PC-9 (cell line): ENCODE data around the gene LYSMD4. TPM values are rescaled to one million over a fixed set of nuclear protein-coding genes. Genes with fewer than 3 reads are reported as not detected.
A peak's percentile ranks its signal among the peaks of the same experiment; 100 is the strongest.
"Not testable (repeated sequence)": the region's sequence is repeated elsewhere in the genome, so short reads cannot be mapped to it uniquely, and the experiment has no call there.

Experiments used
- Bru-seq: library from RNA; stranded (reverse); fragments of 400-500 nt; gene quantifications from one replicate; lab custom pipeline; 2021; lab: Mats Ljungman, UMichigan
- BruChase-seq, 2 experiments: library from RNA; stranded (reverse); fragments of 400-500 nt; gene quantifications; one replicate each; lab custom pipeline; 2021; lab: Mats Ljungman, UMichigan
- BruUV-seq: library from RNA; stranded (reverse); fragments of 400-500 nt; replicated peaks from 2 replicates; lab custom pipeline; 2021; lab: Mats Ljungman, UMichigan
- CTCF ChIA-PET: fragments of 300-600 bp; sonication (Branson Sonifier 250); formaldehyde crosslinking; loops from one replicate; lab custom pipeline; 2022; ENCODE audit warnings: antibody characterized with exemption; lab: Charles Lee
- POLR2A ChIA-PET: fragments of 300-600 bp; sonication (Branson Sonifier 250); formaldehyde crosslinking; loops from one replicate; lab custom pipeline; 2022; ENCODE audit warnings: antibody characterized with exemption; ENCODE audit not compliant: unreplicated experiment; lab: Charles Lee
- DNase-seq, 2 experiments: peaks; one replicate each; pipeline versions ENCODE4 v3.0.0 to v3.0.0-alpha.2; 2015 to 2022; ENCODE audit warnings: mixed read lengths in 1 of 2
- H2AFZ ChIP-seq: fragments of 200-600 bp; sonication (generic); 2 replicates; pipeline ENCODE4 v1.8.1; 2017; ENCODE audit warnings: antibody characterized with exemption
- H3F3A ChIP-seq: fragments of 200-600 bp; sonication (generic); 2 replicates; pipeline ENCODE4 v1.8.1; 2017; ENCODE audit warnings: antibody characterized with exemption, mild to moderate bottlenecking, low read depth; ENCODE audit not compliant: insufficient read depth
- H3K27ac ChIP-seq: fragments of 200-600 bp; sonication (generic); 2 replicates; pipeline ENCODE4 v1.6.1; 2016; ENCODE audit warnings: mixed run types
- H3K27me3 ChIP-seq: fragments of 200-600 bp; sonication (generic); 2 replicates; pipeline ENCODE4 v1.6.1; 2016; ENCODE audit warnings: low read depth, mixed run types; ENCODE audit not compliant: insufficient read depth
- H3K36me3 ChIP-seq: fragments of 200-600 bp; sonication (generic); 2 replicates; pipeline ENCODE4 v1.6.1; 2016; ENCODE audit warnings: low read depth, mixed run types
- H3K4me1 ChIP-seq: fragments of 200-600 bp; sonication (generic); replicated peaks from 2 replicates; pipeline ENCODE4 v1.6.1; 2016; ENCODE audit warnings: mixed run types; ENCODE audit not compliant: insufficient read depth
- H3K4me2 ChIP-seq: fragments of 200-600 bp; sonication (generic); 2 replicates; pipeline ENCODE4 v1.6.1; 2017; ENCODE audit warnings: mixed run types
- H3K4me3 ChIP-seq: fragments of 200-600 bp; sonication (generic); 2 replicates; pipeline ENCODE4 v1.6.1; 2016; ENCODE audit warnings: mixed run types
- H3K79me2 ChIP-seq: fragments of 200-600 bp; sonication (generic); 2 replicates; pipeline ENCODE4 v1.6.1; 2017; ENCODE audit warnings: low read depth, mixed run types
- H3K9me2 ChIP-seq: fragments of 200-600 bp; sonication (generic); 2 replicates; pipeline ENCODE4 v1.8.1; 2017; ENCODE audit warnings: mild to moderate bottlenecking; ENCODE audit not compliant: insufficient read depth
- H3K9me3 ChIP-seq: fragments of 200-600 bp; sonication (generic); 2 replicates; pipeline ENCODE4 v1.8.1; 2016; ENCODE audit warnings: low read depth; ENCODE audit not compliant: insufficient read depth
- H4K20me1 ChIP-seq: fragments of 200-600 bp; sonication (generic); 2 replicates; pipeline ENCODE4 v1.8.1; 2017; ENCODE audit not compliant: insufficient read depth
- EZH2 ChIP-seq: fragments of 200-600 bp; sonication (generic); IDR thresholded peaks from 2 replicates; pipeline ENCODE4 v1.8.0; 2017; ENCODE audit warnings: antibody characterized with exemption, low read depth
- intact Hi-C: fragments of 100-400 bp; cut with micrococcal nuclease; formaldehyde crosslinking; loops from one replicate; pipeline ENCODE4 v1.10.0; 2022; ENCODE audit not compliant: unreplicated experiment
- long read RNA-seq: library from polyadenylated mRNA; stranded (forward); transcript quantifications from one replicate; pipeline ENCODE4 v2.0.0, GENCODE V29; 2022
- total RNA-seq: library from RNA; stranded (reverse); gene quantifications from 2 replicates; pipeline ENCODE4 v1.2.3, GENCODE V29; 2021
- TF ChIP-seq, protein P1 (sequence below): fragments of 200-600 bp; sonication (generic); conservative IDR thresholded peaks from 2 replicates; pipeline ENCODE4 v1.6.1; 2017; ENCODE audit warnings: mixed run types, antibody characterized with exemption, mild to moderate bottlenecking, moderate library complexity

LYSMD4 gene
- total RNA-seq (4.7 and 5.7 TPM in 2 replicates), Bru-seq, nascent RNA (percentile 45 among the genes with signal in this experiment), BruChase-seq, experiment 1, labeled RNA remaining after a 2-hour chase (percentile 55 among the genes with signal in this experiment), BruChase-seq, experiment 2, labeled RNA remaining after a 6-hour chase (percentile 38 among the genes with signal in this experiment)
- long read RNA-seq, partial matches to known transcripts: 2 of 9 reads
- long read RNA-seq, other reads (novel, unspliced or antisense): 7 of 9 reads

DNA sequence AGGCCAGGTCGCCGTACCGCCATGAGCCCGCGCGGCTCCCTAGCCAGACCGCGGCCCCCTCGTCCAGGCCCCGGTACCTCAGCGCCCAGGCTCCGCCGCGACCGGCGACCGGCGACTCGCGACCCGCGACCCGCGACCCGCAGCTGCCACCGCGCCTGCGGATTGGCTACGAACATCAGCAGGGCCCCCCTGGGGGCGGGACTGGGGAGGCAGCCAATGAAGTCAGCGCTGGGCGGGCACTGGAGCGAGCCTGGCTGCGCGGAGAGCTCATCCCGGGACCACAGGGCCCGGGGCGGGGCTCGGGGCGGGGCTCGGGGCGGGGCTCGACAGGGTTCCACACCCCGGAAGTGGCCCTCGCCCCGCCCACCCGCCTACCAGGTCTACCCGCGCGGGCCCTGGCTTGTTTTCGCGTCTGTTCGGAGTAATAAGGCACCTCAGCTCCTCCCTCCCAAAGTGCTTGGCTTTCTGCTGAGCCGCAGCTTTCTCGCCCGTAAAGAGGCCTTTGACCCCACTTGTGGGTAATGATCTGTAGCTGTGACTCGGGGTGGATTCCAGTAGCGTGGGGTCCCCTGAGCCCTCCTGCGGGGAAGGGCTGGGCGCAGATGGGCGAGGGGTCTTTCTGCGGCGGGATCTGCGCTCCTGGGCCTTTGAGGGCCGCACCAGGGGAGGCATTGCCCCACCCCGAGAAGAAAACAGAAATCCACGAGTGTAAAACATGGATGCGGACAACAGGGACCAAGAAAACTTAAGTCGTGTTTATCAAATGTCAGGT lies at the start of gene LYSMD4:
Gene LYSMD4, minus strand, starts transcription at position 170 of the 772 bp plus-strand sequence. CDS start 1,438 bp downstream, outside the sequence.
- peak; percentile 80 to 95 for DNase-seq
- intact Hi-C loops: loop anchor here (2.0 to 10.0 kb wide), 2 partner anchors 15 to 629 kb away; partner anchors contain the start of gene SYNM
- TF ChIP-seq, protein P1, sequence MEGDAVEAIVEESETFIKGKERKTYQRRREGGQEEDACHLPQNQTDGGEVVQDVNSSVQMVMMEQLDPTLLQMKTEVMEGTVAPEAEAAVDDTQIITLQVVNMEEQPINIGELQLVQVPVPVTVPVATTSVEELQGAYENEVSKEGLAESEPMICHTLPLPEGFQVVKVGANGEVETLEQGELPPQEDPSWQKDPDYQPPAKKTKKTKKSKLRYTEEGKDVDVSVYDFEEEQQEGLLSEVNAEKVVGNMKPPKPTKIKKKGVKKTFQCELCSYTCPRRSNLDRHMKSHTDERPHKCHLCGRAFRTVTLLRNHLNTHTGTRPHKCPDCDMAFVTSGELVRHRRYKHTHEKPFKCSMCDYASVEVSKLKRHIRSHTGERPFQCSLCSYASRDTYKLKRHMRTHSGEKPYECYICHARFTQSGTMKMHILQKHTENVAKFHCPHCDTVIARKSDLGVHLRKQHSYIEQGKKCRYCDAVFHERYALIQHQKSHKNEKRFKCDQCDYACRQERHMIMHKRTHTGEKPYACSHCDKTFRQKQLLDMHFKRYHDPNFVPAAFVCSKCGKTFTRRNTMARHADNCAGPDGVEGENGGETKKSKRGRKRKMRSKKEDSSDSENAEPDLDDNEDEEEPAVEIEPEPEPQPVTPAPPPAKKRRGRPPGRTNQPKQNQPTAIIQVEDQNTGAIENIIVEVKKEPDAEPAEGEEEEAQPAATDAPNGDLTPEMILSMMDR: no peak
- no peak for TF ChIP-seq EZH2
- Histone ChIP-seq H3K4me2 (peak within 1 kb of the TSS; percentile 83), H3F3A (no peaks in the 10 kb centered on the region), H3K27me3 (no peaks in the 10 kb centered on the region), H3K4me1 (peaks cover 7% of the 10 kb centered on the region; the same call in 1 of the 2 replicates), H3K9me3 (no peaks in the 10 kb centered on the region), H3K79me2 (no peaks in the 10 kb centered on the region), H2AFZ (peak within 1 kb of the TSS; percentile 92), H3K27ac (peak within 1 kb of the TSS; percentile 23; the same call in 1 of the 2 replicates), H3K9me2 (no peaks in the 10 kb centered on the region), H3K4me3 (peak within 1 kb of the TSS; percentile 78), H4K20me1 (no peaks in the 10 kb centered on the region), H3K36me3 (no peaks in the 10 kb centered on the region)
- BruUV-seq: no TSS peak
- ChIA-PET CTCF (interaction anchor here (0.6 to 0.7 kb wide), 7 partner anchors 29 to 1172 kb away, joined by 3 to 16 read pairs (median 3); no protein-coding TSS in a partner anchor), POLR2A (interaction anchor here (0.5 to 1.1 kb wide), 8 partner anchors 18 to 1297 kb away, joined by 3 to 15 read pairs (median 3); partner anchors contain the start of gene LRRC28)

DNA sequence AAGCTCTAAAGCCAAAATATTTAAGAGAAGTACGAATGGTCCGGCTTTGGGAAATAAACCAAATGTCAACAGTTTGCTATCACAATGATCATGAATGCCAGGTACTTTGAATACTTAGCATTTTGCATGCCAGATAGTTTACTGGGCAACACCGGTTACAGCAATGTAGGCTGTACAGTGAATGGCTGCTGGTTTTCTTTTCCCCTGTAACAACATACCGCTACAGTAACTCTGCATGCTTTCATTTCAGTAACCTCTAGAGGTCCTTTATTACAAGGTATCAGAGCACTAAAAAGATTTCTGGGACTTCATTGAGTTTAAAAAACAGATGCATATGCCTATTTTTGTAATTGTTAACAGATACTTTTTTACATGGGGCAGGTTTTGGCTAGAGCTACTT lies 48.8 kb upstream of the LYSMD4 start:
- H3K36me3 ChIP-seq, H3K27ac ChIP-seq, CTCF ChIA-PET, intact Hi-C loops, H2AFZ ChIP-seq, H3K79me2 ChIP-seq, POLR2A ChIA-PET, H3K4me1 ChIP-seq, H3K9me3 ChIP-seq, H3K9me2 ChIP-seq, H3K4me2 ChIP-seq, BruUV-seq, H4K20me1 ChIP-seq, H3F3A ChIP-seq, DNase-seq, H3K4me3 ChIP-seq, H3K27me3 ChIP-seq: not testable (repeated sequence)

DNA sequence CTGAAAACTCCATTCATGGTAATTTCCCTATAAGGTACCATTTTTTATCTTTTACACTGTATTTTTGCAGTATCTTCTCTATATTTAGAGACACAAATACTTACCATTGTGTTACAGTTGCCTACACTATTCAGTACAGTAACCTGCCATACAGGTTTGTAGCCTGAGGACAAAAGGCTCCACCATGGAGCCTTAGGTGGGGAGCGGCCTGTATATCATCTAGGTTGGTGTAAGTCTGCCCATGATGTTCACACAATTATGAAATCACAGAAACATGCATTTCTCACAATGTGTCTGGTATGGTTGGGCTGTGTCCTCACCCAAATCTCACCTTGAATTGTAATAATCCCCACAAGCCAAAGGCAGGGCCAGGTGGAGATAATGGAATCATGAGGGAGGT lies 43.9 kb upstream of the LYSMD4 start:
- Histone ChIP-seq H3K9me2 (no peaks in the 10 kb centered on the region), H3K4me1 (no peaks in the 10 kb centered on the region), H3K27me3 (no peaks in the 10 kb centered on the region), H3K4me3 (no peak overlapping the region), H2AFZ (no peak overlapping the region), H3F3A (no peaks in the 10 kb centered on the region), H4K20me1 (no peaks in the 10 kb centered on the region), H3K79me2 (no peaks in the 10 kb centered on the region), H3K27ac (no peak overlapping the region), H3K9me3 (0 out of 2 replicates have a peak, but pooled peaks cover 3% of the 10 kb centered on the region), H3K4me2 (no peak overlapping the region), H3K36me3 (no peaks in the 10 kb centered on the region)
- CTCF ChIA-PET: no interaction called here
- POLR2A ChIA-PET: interaction anchor here (0.6 kb wide), 1 partner anchor 436 kb away, joined by 5 read pairs; no protein-coding TSS in a partner anchor
- no peak for DNase-seq
- no peak for TF ChIP-seq EZH2
- TF ChIP-seq, protein P1: no peak
- no TSS peak for BruUV-seq
- intact Hi-C loops: no loop called here
